ENCODE data around the gene ATOH1.

The ATOH1 gene

DNA sequence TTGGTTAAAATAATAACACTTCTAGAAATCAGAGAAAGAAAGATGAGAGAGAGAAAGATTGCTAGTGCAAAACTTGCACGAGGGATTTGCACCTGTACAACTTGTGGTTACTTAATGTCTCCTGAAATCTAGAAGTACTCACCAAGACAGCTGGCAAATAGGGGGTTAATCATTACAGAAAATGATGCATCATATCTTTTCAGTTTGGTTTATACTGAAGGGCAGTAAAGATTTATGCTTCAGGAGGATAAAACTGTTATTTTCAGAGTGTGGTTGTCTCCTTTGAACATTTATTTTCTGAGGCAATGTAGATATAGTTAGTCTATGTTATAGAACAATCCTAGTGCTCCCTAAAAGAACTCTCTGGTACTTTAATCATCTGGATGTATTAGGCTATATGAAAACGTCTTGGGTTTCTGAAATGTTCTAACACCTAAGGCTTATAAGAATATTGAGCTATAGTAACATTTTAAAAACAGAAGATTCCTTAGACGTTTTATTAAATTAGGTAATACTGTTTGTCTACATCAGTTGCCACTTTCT, 13.3 kb downstream of the ATOH1 start:
- no peak overlapping the region for H3K4me3 ChIP-seq (ENCODE audit: low read length)
- no peaks in the 10 kb centered on the region for H3K4me1 ChIP-seq (ENCODE audit: insufficient read depth, low read length)
- H3K9me3 ChIP-seq (ENCODE audit: insufficient read depth, low read depth, low read length), result no peaks in the 10 kb centered on the region
- no peak overlapping the region for H3K9ac ChIP-seq (ENCODE audit: low read depth, low read length)
- no peak overlapping the region for H3K27ac ChIP-seq (ENCODE audit: low read length)
- peaks cover 43% of the 10 kb centered on the region for H3K27me3 ChIP-seq (ENCODE audit: insufficient read depth, low read length)
- H3K36me3 ChIP-seq (ENCODE audit: insufficient read depth, low read depth, low read length), result no peaks in the 10 kb centered on the region

DNA sequence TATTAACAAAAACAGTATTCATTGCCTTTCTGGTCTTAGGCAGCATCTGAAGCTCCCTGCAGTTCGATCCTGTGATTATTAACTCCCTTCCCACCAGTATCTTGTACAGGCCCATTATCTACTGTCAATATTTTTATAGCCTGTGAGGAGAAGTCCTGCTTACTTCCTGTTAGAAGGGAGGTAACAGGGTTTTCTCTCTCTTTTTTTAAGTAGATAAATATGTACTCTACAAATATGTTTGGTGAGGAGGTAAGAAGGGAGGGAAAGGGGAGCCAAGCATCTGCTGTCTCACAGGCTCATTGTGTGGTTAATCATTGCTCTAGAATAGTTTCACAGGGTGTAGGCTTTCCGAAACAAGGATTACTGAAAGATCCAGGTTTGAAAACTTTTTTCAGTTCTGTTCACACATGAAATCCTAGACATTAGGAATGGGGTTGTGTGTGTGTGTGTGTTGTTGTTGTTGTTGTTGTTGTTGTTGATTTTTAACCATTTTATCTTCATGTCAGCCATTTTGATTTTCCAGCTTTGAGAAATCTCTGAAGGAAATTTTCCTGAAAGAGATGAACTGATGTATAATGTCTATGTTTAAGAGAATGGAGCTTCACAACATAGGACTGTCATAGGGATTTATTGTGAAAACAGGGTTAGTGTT, 14.2 kb downstream of the ATOH1 start:
- no peak overlapping the region for H3K9ac ChIP-seq (ENCODE audit: low read depth, low read length)
- peaks cover 35% of the 10 kb centered on the region for H3K27me3 ChIP-seq (ENCODE audit: insufficient read depth, low read length)
- H3K4me1 ChIP-seq (ENCODE audit: insufficient read depth, low read length), result no peaks in the 10 kb centered on the region
- no peak overlapping the region for H3K4me3 ChIP-seq (ENCODE audit: low read length)
- no peaks in the 10 kb centered on the region for H3K36me3 ChIP-seq (ENCODE audit: insufficient read depth, low read depth, low read length)
- H3K27ac ChIP-seq (ENCODE audit: low read length), result no peak overlapping the region
- H3K9me3 ChIP-seq (ENCODE audit: insufficient read depth, low read depth, low read length), result no peaks in the 10 kb centered on the region

DNA sequence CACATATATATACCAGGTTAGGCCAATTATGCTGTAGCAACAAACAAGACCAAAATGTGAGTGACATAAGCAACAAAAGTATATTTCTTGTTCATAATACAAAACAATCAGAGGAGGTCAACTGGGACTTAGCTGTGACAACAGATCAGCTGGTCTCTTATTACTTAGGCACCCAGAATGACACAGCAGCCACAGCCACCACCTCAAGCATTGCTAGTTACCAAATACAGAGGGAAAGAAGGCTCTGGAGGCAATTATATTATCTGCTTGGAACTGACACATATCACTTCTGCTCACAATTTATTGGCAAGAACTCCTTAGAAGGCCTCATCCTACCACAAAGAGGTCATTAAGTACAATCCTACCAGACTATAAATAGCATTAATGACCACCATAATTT, 15.2 kb downstream of the ATOH1 start:
- H3K27me3 ChIP-seq (ENCODE audit: insufficient read depth, low read length), result peaks cover 31% of the 10 kb centered on the region
- H3K4me1 ChIP-seq (ENCODE audit: insufficient read depth, low read length), result no peaks in the 10 kb centered on the region
- H3K9ac ChIP-seq (ENCODE audit: low read depth, low read length), result no peak overlapping the region
- no peak overlapping the region for H3K4me3 ChIP-seq (ENCODE audit: low read length)
- no peaks in the 10 kb centered on the region for H3K36me3 ChIP-seq (ENCODE audit: insufficient read depth, low read depth, low read length)
- no peak overlapping the region for H3K27ac ChIP-seq (ENCODE audit: low read length)
- H3K9me3 ChIP-seq (ENCODE audit: insufficient read depth, low read depth, low read length), result no peaks in the 10 kb centered on the region

DNA sequence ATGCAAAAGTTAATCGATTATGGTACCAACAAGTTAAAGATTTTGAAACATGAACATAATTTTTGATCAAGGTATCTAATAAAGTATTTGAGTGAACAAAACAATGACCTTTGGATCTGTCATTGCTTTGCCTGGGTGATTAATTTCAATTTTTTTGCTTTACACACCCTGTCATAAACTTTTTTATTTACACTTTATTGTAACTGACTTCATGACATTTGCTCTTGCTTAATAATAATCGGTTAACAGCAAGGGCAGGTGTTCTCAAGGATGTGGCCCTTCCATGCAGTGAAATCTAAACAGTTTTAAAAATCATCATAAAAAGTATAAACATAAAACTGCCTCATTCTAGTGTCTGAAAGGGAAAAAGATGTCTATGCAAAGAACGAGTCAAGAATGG, 24.1 kb downstream of the ATOH1 start:
- no peaks in the 10 kb centered on the region for H3K36me3 ChIP-seq (ENCODE audit: insufficient read depth, low read depth, low read length)
- no peak overlapping the region for H3K4me3 ChIP-seq (ENCODE audit: low read length)
- H3K9ac ChIP-seq (ENCODE audit: low read depth, low read length), result no peak overlapping the region
- H3K27me3 ChIP-seq (ENCODE audit: insufficient read depth, low read length), result no peaks in the 10 kb centered on the region
- H3K9me3 ChIP-seq (ENCODE audit: insufficient read depth, low read depth, low read length), result no peaks in the 10 kb centered on the region
- H3K4me1 ChIP-seq (ENCODE audit: insufficient read depth, low read length), result no peaks in the 10 kb centered on the region
- no peak overlapping the region for H3K27ac ChIP-seq (ENCODE audit: low read length)

DNA sequence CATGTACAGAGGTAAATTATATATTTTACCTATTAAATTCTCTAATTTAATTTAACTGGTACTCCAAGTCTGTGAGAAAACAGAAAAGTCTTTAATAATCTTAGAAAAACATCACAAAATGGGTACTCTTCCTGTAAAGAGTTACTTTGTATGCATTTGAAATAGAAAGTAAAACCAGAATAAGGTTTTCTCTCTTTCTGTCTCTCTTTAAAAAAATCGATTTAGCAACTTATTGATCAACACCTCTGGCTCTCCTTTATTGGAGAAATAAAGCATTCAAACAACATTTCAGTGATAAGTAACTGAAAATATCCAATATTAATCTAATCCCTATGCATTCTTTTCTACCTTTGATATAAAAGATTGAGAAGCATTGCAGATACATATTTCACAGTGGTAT, 27.4 kb downstream of the ATOH1 start:
- Histone ChIP-seq H3K4me1 (ENCODE audit: insufficient read depth, low read length) (no peaks in the 10 kb centered on the region), H3K27me3 (ENCODE audit: insufficient read depth, low read length) (no peaks in the 10 kb centered on the region), H3K9me3 (ENCODE audit: insufficient read depth, low read depth, low read length) (no peaks in the 10 kb centered on the region), H3K4me3 (ENCODE audit: low read length) (no peak overlapping the region), H3K36me3 (ENCODE audit: insufficient read depth, low read depth, low read length) (no peaks in the 10 kb centered on the region), H3K9ac (ENCODE audit: low read depth, low read length) (no peak overlapping the region), H3K27ac (ENCODE audit: low read length) (no peak overlapping the region)

DNA sequence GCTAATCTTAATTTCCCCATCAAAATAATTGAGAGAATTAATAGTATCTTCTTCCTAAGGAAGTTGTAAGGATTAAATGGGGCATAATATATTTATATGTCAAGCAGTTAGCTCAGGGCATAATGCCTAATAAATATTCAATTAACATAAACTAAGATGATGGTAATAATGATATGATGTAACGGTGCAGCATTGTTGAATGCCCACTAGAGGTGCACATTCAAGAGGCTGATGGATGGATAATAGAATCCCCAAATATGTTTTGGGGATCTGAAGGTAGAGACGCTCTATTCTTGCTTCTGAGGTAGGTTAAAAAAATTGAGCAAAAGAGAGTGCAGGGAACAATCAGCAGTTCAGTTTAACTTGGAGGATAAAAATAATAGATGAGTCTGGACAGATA, 37.1 kb downstream of the ATOH1 start:
- no peak overlapping the region for H3K4me3 ChIP-seq (ENCODE audit: low read length)
- no peaks in the 10 kb centered on the region for H3K36me3 ChIP-seq (ENCODE audit: insufficient read depth, low read depth, low read length)
- no peak overlapping the region for H3K27ac ChIP-seq (ENCODE audit: low read length)
- H3K9me3 ChIP-seq (ENCODE audit: insufficient read depth, low read depth, low read length), result no peaks in the 10 kb centered on the region
- no peak overlapping the region for H3K9ac ChIP-seq (ENCODE audit: low read depth, low read length)
- H3K27me3 ChIP-seq (ENCODE audit: insufficient read depth, low read length), result no peaks in the 10 kb centered on the region
- H3K4me1 ChIP-seq (ENCODE audit: insufficient read depth, low read length), result no peaks in the 10 kb centered on the region

DNA sequence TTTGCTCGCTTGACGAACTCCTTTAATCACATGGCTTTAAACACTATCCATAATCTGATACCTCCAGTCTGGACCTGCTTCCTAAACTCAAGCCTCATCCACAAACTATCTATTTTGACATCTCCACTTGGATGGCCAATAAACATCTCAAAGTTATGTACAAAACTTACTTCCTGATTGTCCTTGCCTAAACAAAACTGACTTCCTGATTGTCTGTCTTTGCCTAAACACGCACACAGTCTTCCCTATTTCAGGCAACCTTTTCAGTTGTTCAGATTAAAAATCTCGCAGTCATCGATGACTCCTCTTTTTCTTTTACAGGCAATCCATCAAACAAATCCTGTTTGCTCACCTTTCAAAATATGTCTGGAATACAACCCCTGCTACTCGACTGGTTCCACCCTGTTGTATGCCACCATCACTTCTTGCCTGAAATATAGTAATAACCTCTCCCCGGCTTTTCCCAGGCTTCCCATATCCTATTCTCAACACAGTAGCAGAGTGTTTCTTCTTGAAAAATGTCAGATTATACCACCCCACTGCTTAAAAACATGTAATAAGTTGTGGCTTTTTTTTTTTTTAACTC, 39.0 kb downstream of the ATOH1 start:
- H3K9ac ChIP-seq (ENCODE audit: low read depth, low read length), result no peak overlapping the region
- H3K27ac ChIP-seq (ENCODE audit: low read length), result no peak overlapping the region
- H3K27me3 ChIP-seq (ENCODE audit: insufficient read depth, low read length), result no peaks in the 10 kb centered on the region
- no peak overlapping the region for H3K4me3 ChIP-seq (ENCODE audit: low read length)
- no peaks in the 10 kb centered on the region for H3K4me1 ChIP-seq (ENCODE audit: insufficient read depth, low read length)
- no peaks in the 10 kb centered on the region for H3K36me3 ChIP-seq (ENCODE audit: insufficient read depth, low read depth, low read length)
- H3K9me3 ChIP-seq (ENCODE audit: insufficient read depth, low read depth, low read length), result no peaks in the 10 kb centered on the region

DNA sequence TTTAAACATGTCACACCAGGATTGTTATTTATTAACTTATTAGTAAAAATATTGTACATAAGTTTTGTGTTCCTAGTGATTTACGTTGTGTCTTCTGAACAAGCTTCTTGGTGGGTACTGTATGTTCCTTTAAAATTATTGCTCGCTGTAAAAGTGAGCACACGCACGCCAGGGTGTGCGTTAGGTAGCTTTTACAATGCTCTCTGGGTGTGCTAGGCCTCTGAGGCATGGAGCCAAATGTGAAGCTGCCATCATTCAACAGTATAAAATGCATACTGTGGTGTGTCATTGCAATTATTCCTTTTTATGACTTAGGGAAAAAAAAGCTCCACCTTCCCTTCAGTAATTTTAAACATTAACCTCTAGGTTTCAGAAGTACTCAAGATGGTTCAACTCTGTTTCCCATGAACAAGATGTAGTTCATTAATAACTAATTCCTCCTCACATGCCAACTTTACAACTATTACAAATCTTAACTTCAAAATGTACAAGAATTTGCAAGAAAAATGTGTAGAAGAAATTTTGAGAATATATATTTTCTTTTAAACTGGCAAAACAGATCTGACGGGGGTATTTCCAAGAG, 42.4 kb downstream of the ATOH1 start:
- Histone ChIP-seq H3K27ac (ENCODE audit: low read length) (no peak overlapping the region), H3K4me3 (ENCODE audit: low read length) (no peak overlapping the region), H3K9ac (ENCODE audit: low read depth, low read length) (no peak overlapping the region), H3K36me3 (ENCODE audit: insufficient read depth, low read depth, low read length) (no peaks in the 10 kb centered on the region), H3K9me3 (ENCODE audit: insufficient read depth, low read depth, low read length) (no peaks in the 10 kb centered on the region), H3K4me1 (ENCODE audit: insufficient read depth, low read length) (no peaks in the 10 kb centered on the region), H3K27me3 (ENCODE audit: insufficient read depth, low read length) (no peaks in the 10 kb centered on the region)

DNA sequence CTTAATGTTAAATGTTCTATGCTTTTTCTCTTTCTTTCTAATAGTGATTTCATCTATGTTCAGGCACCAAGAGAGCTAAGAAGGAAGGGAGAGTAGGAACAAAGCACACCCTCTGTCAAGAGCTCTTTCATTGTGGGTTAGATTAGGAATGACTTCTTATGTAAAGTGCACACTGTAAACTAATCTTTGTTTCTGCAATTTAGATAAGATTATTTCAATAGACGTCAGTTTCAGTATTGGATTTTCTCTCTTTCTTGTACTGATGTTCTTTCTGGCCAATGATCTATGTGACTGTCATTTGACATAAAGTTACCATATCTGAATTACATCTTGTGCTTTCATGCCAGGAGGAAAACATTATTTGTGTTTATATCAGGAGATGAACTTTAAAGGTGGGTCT, 48.2 kb downstream of the ATOH1 start:
- Histone ChIP-seq H3K9ac (ENCODE audit: low read depth, low read length) (no peak overlapping the region), H3K4me1 (ENCODE audit: insufficient read depth, low read length) (no peaks in the 10 kb centered on the region), H3K4me3 (ENCODE audit: low read length) (no peak overlapping the region), H3K27ac (ENCODE audit: low read length) (no peak overlapping the region), H3K36me3 (ENCODE audit: insufficient read depth, low read depth, low read length) (no peaks in the 10 kb centered on the region), H3K27me3 (ENCODE audit: insufficient read depth, low read length) (no peaks in the 10 kb centered on the region), H3K9me3 (ENCODE audit: insufficient read depth, low read depth, low read length) (no peaks in the 10 kb centered on the region)

DNA sequence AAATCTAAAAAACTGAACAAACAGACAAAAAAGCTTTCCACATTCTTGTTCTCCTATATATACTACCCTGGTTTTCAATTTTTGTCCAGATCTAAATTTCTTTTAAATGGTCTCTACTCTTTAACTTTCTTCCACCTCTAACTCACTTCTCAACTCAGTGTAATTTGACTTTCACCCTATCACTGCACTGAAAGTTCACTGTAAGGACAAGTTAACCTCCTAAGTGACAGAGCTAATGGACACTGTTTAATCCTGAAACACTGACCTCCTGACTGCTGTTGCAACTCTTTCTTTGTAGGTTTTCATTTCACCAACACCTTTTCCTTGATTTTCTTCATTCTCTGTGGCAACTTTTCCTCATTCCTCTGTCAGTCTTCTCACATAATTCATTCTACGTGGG, 50.0 kb downstream of the ATOH1 start:
- no peak overlapping the region for H3K27ac ChIP-seq (ENCODE audit: low read length)
- H3K36me3 ChIP-seq (ENCODE audit: insufficient read depth, low read depth, low read length), result no peaks in the 10 kb centered on the region

DNA sequence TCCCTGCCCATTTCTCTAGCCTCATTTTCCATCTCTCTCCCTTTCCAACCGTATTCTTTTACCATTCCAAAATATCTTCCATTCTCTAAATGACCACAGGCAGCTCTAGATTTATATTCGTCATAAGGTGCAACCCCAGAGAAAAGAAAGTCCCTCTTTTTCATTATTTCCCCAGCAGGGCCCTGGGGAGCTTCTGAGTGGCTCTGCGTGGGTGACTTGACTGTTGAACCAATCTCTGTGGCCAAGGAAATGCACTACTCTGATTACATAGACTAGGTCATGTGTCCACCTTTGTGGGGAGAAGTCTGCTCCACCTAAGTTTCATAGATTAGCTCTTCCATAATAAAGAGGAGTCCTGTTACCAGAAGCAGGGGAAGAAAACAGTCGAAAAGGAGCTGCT, 51.4 kb downstream of the ATOH1 start:
- Histone ChIP-seq H3K27me3 (ENCODE audit: insufficient read depth, low read length) (no peaks in the 10 kb centered on the region), H3K9me3 (ENCODE audit: insufficient read depth, low read depth, low read length) (no peaks in the 10 kb centered on the region), H3K36me3 (ENCODE audit: insufficient read depth, low read depth, low read length) (no peaks in the 10 kb centered on the region), H3K27ac (ENCODE audit: low read length) (no peak overlapping the region), H3K4me3 (ENCODE audit: low read length) (no peak overlapping the region), H3K9ac (ENCODE audit: low read depth, low read length) (no peak overlapping the region), H3K4me1 (ENCODE audit: insufficient read depth, low read length) (no peaks in the 10 kb centered on the region)

More for the DNA sequence above, 50.0 kb downstream of the ATOH1 start:
- H3K4me1 ChIP-seq (ENCODE audit: insufficient read depth, low read length), result no peaks in the 10 kb centered on the region
- H3K9ac ChIP-seq (ENCODE audit: low read depth, low read length), result no peak overlapping the region
- H3K9me3 ChIP-seq (ENCODE audit: insufficient read depth, low read depth, low read length), result no peaks in the 10 kb centered on the region
- H3K4me3 ChIP-seq (ENCODE audit: low read length), result no peak overlapping the region
- H3K27me3 ChIP-seq (ENCODE audit: insufficient read depth, low read length), result no peaks in the 10 kb centered on the region
